Measurements from ENCODE around the gene IPPK. TPM values are rescaled to one million over a fixed set of nuclear protein-coding genes. Genes with fewer than 3 reads are reported as not detected.

The IPPK gene
- total RNA-seq, 3 donors from 2014 or later: 5.8 to 22.8 (median 12.1) TPM

GRCh38 chr9:92709240-92709639 lies 39.3 kb upstream of the IPPK start:
- H3K4me1 ChIP-seq: no peaks in the 10 kb centered on the region
- DNase-seq (ENCODE audit: low spot score in 2 of 2): no peak
- H3K9me3 ChIP-seq: no peaks in the 10 kb centered on the region
- no peak overlapping the region for H3K27ac ChIP-seq
- TF ChIP-seq POLR2A (IDR thresholded peaks at IDR 0.05) (no peak), CTCF (IDR thresholded peaks at IDR 0.05) (no peak), POLR2AphosphoS5 (IDR thresholded peaks at IDR 0.05) (no peak)
- no peaks in the 10 kb centered on the region for H3K36me3 ChIP-seq
- intact Hi-C loops (cut with DNase I; ENCODE audit: low total_unique reads): no loop called here
- no peaks in the 10 kb centered on the region for H3K27me3 ChIP-seq
- no peak overlapping the region for H3K4me3 ChIP-seq

- H3K27ac ChIP-seq: no peak overlapping the region
- TF ChIP-seq CTCF (IDR thresholded peaks at IDR 0.05): no peak
- TF ChIP-seq POLR2AphosphoS5 (IDR thresholded peaks at IDR 0.05): no peak
- no peak for TF ChIP-seq POLR2A (IDR thresholded peaks at IDR 0.05)
- H3K9me3 ChIP-seq: no peaks in the 10 kb centered on the region
- intact Hi-C loops (cut with DNase I; ENCODE audit: low total_unique reads): no loop called here
- no peak overlapping the region for H3K4me3 ChIP-seq
- H3K4me1 ChIP-seq: no peaks in the 10 kb centered on the region
- no peaks in the 10 kb centered on the region for H3K36me3 ChIP-seq
- no peak for DNase-seq (ENCODE audit: low spot score in 2 of 2)
- no peaks in the 10 kb centered on the region for H3K27me3 ChIP-seq
Observed at GRCh38 chr9:92707530-92707929, 37.6 kb upstream of the IPPK start.

GRCh38 chr9:92706218-92706940 lies 36.4 kb upstream of the IPPK start:
- H3K27me3 ChIP-seq: no peaks in the 10 kb centered on the region
- no peak overlapping the region for H3K4me3 ChIP-seq
- TF ChIP-seq CTCF (IDR thresholded peaks at IDR 0.05) (no peak), POLR2A (IDR thresholded peaks at IDR 0.05) (no peak), POLR2AphosphoS5 (IDR thresholded peaks at IDR 0.05) (no peak)
- peak in 1 of 2 donors; percentile 19 for DNase-seq (ENCODE audit: low spot score in 2 of 2)
- H3K36me3 ChIP-seq: no peaks in the 10 kb centered on the region
- H3K27ac ChIP-seq: no peak overlapping the region
- no peaks in the 10 kb centered on the region for H3K9me3 ChIP-seq
- intact Hi-C loops (cut with DNase I; ENCODE audit: low total_unique reads): no loop called here
- no peaks in the 10 kb centered on the region for H3K4me1 ChIP-seq

- intact Hi-C loops (cut with DNase I; ENCODE audit: low total_unique reads): no loop called here
- Histone ChIP-seq H3K9me3 (no peaks in the 10 kb centered on the region), H3K36me3 (no peaks in the 10 kb centered on the region), H3K27ac (no peak overlapping the region), H3K27me3 (no peaks in the 10 kb centered on the region), H3K4me1 (no peaks in the 10 kb centered on the region), H3K4me3 (no peak overlapping the region)
- no peak for DNase-seq (ENCODE audit: low spot score in 2 of 2)
- TF ChIP-seq CTCF (IDR thresholded peaks at IDR 0.05): no peak
- no peak for TF ChIP-seq POLR2A (IDR thresholded peaks at IDR 0.05)
Observed at GRCh38 chr9:92704528-92704927, 34.6 kb upstream of the IPPK start.

GRCh38 chr9:92696619-92697018 lies 26.7 kb upstream of the IPPK start:
- no peak for TF ChIP-seq CTCF (IDR thresholded peaks at IDR 0.05)
- no peak for TF ChIP-seq POLR2AphosphoS5 (IDR thresholded peaks at IDR 0.05)
- TF ChIP-seq POLR2A (IDR thresholded peaks at IDR 0.05): no peak
- H3K4me1 ChIP-seq: no peaks in the 10 kb centered on the region
- no peaks in the 10 kb centered on the region for H3K36me3 ChIP-seq
- DNase-seq (ENCODE audit: low spot score in 2 of 2): no peak
- no peak overlapping the region for H3K4me3 ChIP-seq
- peaks cover 4 to 40% of the 10 kb centered on the region in 2 donors for H3K9me3 ChIP-seq
- no peaks in the 10 kb centered on the region for H3K27me3 ChIP-seq
- intact Hi-C loops (cut with DNase I; ENCODE audit: low total_unique reads): no loop called here
- no peak overlapping the region for H3K27ac ChIP-seq
